ENCODE measurements around the gene EVI5.
"Not testable (repeated sequence)": the region's sequence is repeated elsewhere in the genome, so short reads cannot be mapped to it uniquely, and the experiment has no call there.

Gene EVI5

GRCh38 chr1:92690212-92690906 is 94.5 kb downstream of the EVI5 start:
- no peak for DNase-seq (ENCODE audit: low spot score)

GRCh38 chr1:92679980-92680379 is 104.9 kb downstream of the EVI5 start:
- no peak for DNase-seq (ENCODE audit: low spot score)

- DNase-seq (ENCODE audit: low spot score) = no peak
Observed at GRCh38 chr1:92663775-92664174, 121.1 kb downstream of the EVI5 start.

- DNase-seq (ENCODE audit: low spot score) = no peak
Observed at GRCh38 chr1:92662048-92662447, 122.9 kb downstream of the EVI5 start.

- no peak for DNase-seq (ENCODE audit: low spot score)
Observed at GRCh38 chr1:92657701-92658100, 127.2 kb downstream of the EVI5 start.

GRCh38 chr1:92655197-92655801 is 129.6 kb downstream of the EVI5 start:
- DNase-seq (ENCODE audit: low spot score) = no peak

- DNase-seq (ENCODE audit: low spot score) = no peak
Observed at GRCh38 chr1:92653605-92654381, 131.1 kb downstream of the EVI5 start.

GRCh38 chr1:92640686-92641085 is 144.2 kb downstream of the EVI5 start:
- not testable (repeated sequence) for DNase-seq (ENCODE audit: low spot score)

- DNase-seq (ENCODE audit: low spot score) = no peak
Observed at GRCh38 chr1:92638498-92638897, 146.4 kb downstream of the EVI5 start.

GRCh38 chr1:92635203-92635602 is 149.7 kb downstream of the EVI5 start:
- DNase-seq (ENCODE audit: low spot score) = not testable (repeated sequence)

- DNase-seq (ENCODE audit: low spot score) = peak; percentile 5
Observed at GRCh38 chr1:92623187-92623778, 161.6 kb downstream of the EVI5 start.

GRCh38 chr1:92619466-92620189 is 165.3 kb downstream of the EVI5 start:
- DNase-seq (ENCODE audit: low spot score) = no peak

- DNase-seq (ENCODE audit: low spot score) = no peak
Observed at GRCh38 chr1:92601044-92601443, 183.9 kb downstream of the EVI5 start.

- DNase-seq (ENCODE audit: low spot score) = no peak
Observed at GRCh38 chr1:92599184-92599583, 185.7 kb downstream of the EVI5 start.

- not testable (repeated sequence) for DNase-seq (ENCODE audit: low spot score)
Observed at GRCh38 chr1:92589361-92589760, 195.5 kb downstream of the EVI5 start.

- no peak for DNase-seq (ENCODE audit: low spot score)
Observed at GRCh38 chr1:92587445-92587844, 197.5 kb downstream of the EVI5 start.

- no peak for DNase-seq (ENCODE audit: low spot score)
Observed at GRCh38 chr1:92585831-92586230, 199.1 kb downstream of the EVI5 start.

- not testable (repeated sequence) for DNase-seq (ENCODE audit: low spot score)
Observed at GRCh38 chr1:92584810-92585209, 200.1 kb downstream of the EVI5 start.

GRCh38 chr1:92583821-92584760 is 200.8 kb downstream of the EVI5 start:
- DNase-seq (ENCODE audit: low spot score) = no peak

- peak; percentile 27 for DNase-seq (ENCODE audit: low spot score)
Observed at GRCh38 chr1:92577261-92577895, 207.5 kb downstream of the EVI5 start.
